Progenitor cell of endocrine pancreas (in vitro differentiated cells): Measurements from ENCODE around the gene ANO6. TPM values are rescaled to one million over a fixed set of nuclear protein-coding genes. Genes with fewer than 3 reads are reported as not detected.
"Not testable (repeated sequence)": the region's sequence is repeated elsewhere in the genome, so short reads cannot be mapped to it uniquely, and the experiment has no call there.

Experiments used
- DNase-seq: peaks from one replicate; pipeline ENCODE4 v3.0.0; 2021; ENCODE audit warnings: low spot score; ENCODE audit not compliant: unreplicated experiment
- H3K27ac Mint-ChIP-seq: 2 replicates; pipeline ENCODE4 v1.8.0; 2021; ENCODE audit warnings: mild to moderate bottlenecking, moderate library complexity, mixed read lengths
- H3K27me3 Mint-ChIP-seq: 2 replicates; pipeline ENCODE4 v1.8.0; 2021; ENCODE audit warnings: mixed read lengths
- H3K36me3 Mint-ChIP-seq: 2 replicates; pipeline ENCODE4 v1.8.0; 2022; ENCODE audit warnings: mixed read lengths; ENCODE audit not compliant: insufficient read depth
- H3K4me1 Mint-ChIP-seq: 2 replicates; pipeline ENCODE4 v1.8.0; 2021; ENCODE audit warnings: low read depth, mixed read lengths
- H3K4me3 Mint-ChIP-seq: 2 replicates; pipeline ENCODE4 v1.8.0; 2021; ENCODE audit warnings: low read depth, mild to moderate bottlenecking, moderate library complexity, mixed read lengths
- H3K9me3 Mint-ChIP-seq: 2 replicates; pipeline ENCODE4 v1.8.0; 2021; ENCODE audit warnings: low read depth, mixed read lengths
- total RNA-seq: library from RNA; stranded (reverse); gene quantifications from 2 replicates; pipeline ENCODE4 v1.2.1, GENCODE V29; 2021
- TF ChIP-seq, protein P1 (sequence below): fragments of 200-600 bp; sonication (generic); IDR thresholded peaks from one replicate; pipeline ENCODE4 v1.5.0; 2021; ENCODE audit warnings: antibody characterized with exemption, mild to moderate bottlenecking; ENCODE audit not compliant: unreplicated experiment

Gene ANO6
- total RNA-seq, 1 donor from 2014 or later: 39.2 TPM

DNA sequence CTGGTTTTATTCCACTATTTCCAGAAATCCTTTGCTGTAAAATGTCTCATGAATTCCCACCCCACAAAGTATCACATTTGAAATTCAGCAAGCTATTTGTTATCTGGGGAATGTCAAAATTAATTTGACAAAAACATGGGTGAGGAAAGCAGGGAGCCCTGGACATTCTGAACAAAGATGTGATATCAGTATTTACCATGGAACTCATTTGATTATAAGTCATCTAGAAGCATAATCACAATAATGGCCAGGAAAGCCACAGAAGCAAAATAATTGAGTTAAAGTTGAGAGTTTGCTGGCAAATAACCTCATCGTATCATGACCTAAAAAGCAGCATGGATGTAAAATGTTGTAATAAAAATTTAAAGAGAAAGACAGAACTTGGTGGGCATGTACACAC, 96.1 kb downstream of the ANO6 start:
- Mint-ChIP-seq H3K36me3 (peaks cover 13% of the 10 kb centered on the region), H3K4me1 (no peaks in the 10 kb centered on the region), H3K27ac (no peak overlapping the region), H3K27me3 (no peaks in the 10 kb centered on the region), H3K9me3 (peaks cover 12% of the 10 kb centered on the region), H3K4me3 (no peak overlapping the region)
- no peak for DNase-seq
- TF ChIP-seq, protein P1, sequence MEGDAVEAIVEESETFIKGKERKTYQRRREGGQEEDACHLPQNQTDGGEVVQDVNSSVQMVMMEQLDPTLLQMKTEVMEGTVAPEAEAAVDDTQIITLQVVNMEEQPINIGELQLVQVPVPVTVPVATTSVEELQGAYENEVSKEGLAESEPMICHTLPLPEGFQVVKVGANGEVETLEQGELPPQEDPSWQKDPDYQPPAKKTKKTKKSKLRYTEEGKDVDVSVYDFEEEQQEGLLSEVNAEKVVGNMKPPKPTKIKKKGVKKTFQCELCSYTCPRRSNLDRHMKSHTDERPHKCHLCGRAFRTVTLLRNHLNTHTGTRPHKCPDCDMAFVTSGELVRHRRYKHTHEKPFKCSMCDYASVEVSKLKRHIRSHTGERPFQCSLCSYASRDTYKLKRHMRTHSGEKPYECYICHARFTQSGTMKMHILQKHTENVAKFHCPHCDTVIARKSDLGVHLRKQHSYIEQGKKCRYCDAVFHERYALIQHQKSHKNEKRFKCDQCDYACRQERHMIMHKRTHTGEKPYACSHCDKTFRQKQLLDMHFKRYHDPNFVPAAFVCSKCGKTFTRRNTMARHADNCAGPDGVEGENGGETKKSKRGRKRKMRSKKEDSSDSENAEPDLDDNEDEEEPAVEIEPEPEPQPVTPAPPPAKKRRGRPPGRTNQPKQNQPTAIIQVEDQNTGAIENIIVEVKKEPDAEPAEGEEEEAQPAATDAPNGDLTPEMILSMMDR: no peak

DNA sequence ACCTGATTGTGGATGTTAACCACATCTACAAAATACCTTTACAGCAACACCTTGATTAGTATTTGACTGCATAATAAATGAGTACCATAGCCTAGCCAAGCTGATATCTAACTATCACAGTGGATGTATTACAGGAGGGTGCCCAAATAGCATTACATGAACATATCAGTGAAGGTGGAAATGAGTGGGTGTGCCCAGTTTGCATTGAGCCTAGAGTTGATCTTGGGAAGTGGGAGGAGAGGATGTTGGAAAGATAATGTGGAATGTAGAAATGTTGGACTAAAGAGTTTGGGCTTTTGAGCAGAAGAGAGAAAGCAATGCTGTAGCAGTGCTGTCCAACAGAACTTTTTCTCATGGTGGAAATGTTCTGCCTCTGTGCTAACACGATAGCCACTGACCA, 98.9 kb downstream of the ANO6 start:
- no peak overlapping the region for H3K27ac Mint-ChIP-seq
- no peak for DNase-seq
- H3K36me3 Mint-ChIP-seq: peaks cover 26% of the 10 kb centered on the region
- peaks cover 21% of the 10 kb centered on the region for H3K9me3 Mint-ChIP-seq
- no peaks in the 10 kb centered on the region for H3K4me1 Mint-ChIP-seq
- TF ChIP-seq, protein P1: no peak
- no peaks in the 10 kb centered on the region for H3K27me3 Mint-ChIP-seq
- no peak overlapping the region for H3K4me3 Mint-ChIP-seq

DNA sequence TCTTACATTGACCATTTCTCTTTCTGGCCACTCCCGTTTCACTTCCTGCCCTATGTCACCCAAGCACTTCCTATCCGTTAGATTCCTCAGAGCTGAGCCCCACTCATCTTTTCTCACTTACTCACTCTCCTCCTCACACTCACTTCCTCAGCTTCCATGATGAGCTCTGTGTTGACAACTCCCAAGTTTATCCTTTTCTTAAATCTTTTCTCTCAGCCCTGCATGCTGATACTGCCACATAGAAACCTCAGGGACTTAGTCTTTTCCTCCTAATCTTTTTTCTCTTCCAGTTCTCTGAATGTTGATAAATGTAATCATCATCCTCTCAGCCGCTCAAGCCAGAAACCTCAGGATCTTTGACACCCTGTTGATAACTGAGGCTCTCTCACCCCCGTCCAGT, 99.6 kb downstream of the ANO6 start:
- no peak for DNase-seq
- Mint-ChIP-seq H3K27ac (no peak overlapping the region), H3K9me3 (peaks cover 28% of the 10 kb centered on the region), H3K4me1 (no peaks in the 10 kb centered on the region), H3K27me3 (no peaks in the 10 kb centered on the region), H3K4me3 (no peak overlapping the region), H3K36me3 (peaks cover 28% of the 10 kb centered on the region)
- TF ChIP-seq, protein P1: no peak

DNA sequence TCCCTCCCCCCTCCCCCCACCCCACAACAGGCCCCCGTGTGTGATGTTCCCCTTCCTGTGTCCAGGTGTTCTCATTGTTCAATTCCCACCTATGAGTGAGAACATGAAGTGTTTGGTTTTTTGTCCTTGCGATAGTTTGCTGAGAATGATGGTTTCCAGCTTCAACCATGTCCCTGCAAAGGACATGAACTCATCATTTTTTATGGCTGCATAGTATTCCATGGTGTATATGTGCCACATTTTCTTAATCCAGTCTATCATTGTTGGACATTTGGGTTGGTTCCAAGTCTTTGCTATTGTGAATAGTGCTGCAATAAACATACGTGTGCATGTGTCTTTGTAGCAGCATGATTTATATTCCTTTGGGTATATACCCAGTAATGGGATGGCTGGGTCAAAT, 101.4 kb downstream of the ANO6 start:
- Mint-ChIP-seq H3K36me3 (peaks cover 34% of the 10 kb centered on the region), H3K9me3 (peaks cover 33% of the 10 kb centered on the region)
- H3K27ac Mint-ChIP-seq, H3K4me1 Mint-ChIP-seq, H3K27me3 Mint-ChIP-seq, DNase-seq, H3K4me3 Mint-ChIP-seq: not testable (repeated sequence)

DNA sequence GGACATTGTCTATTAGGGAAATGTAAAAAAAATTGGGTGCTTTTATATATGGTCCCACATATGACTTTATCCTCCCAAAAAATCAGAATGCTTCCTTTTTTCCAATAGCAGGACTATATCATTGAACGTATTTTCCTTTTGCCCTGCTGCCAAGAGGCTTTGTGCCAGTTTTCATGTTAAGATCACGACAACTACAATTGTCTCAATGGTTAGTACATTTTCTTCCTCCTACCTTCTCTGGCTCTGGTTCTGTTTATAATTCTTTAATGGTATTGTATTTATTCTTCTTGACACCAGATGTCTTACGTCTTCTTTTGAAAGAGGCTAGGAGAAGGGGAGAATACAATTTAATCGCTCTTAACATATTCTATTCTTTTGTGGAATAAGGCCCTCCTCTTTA, 106.9 kb downstream of the ANO6 start:
- DNase-seq: no peak
- peaks cover 18% of the 10 kb centered on the region for H3K9me3 Mint-ChIP-seq
- H3K27me3 Mint-ChIP-seq: no peaks in the 10 kb centered on the region
- H3K36me3 Mint-ChIP-seq: peaks cover 19% of the 10 kb centered on the region
- no peak overlapping the region for H3K27ac Mint-ChIP-seq
- peaks cover 2% of the 10 kb centered on the region for H3K4me1 Mint-ChIP-seq
- TF ChIP-seq, protein P1: no peak
- H3K4me3 Mint-ChIP-seq: no peak overlapping the region

DNA sequence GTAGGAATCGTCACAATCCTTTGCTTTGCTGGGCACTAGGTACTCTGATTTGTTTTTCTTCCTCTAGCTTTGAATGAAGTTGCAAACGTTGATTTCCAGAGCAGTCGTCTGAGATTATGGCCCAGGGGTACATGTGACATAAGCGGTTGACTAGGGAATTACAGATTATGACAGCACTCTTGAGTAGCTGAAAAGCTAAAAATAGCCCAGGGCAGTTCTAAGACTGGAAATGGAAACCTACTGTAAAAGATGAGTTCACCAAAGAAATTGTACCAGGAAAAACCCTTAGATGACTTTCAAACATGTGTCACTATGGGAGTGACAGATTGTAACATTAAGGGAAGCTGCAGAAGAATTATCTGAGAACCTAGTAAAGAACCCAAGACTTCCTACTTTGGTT, 108.5 kb downstream of the ANO6 start:
- peaks cover 6% of the 10 kb centered on the region for H3K4me1 Mint-ChIP-seq
- H3K27me3 Mint-ChIP-seq: no peaks in the 10 kb centered on the region
- no peak for DNase-seq
- peaks cover 9% of the 10 kb centered on the region for H3K36me3 Mint-ChIP-seq
- no peak overlapping the region for H3K4me3 Mint-ChIP-seq
- TF ChIP-seq, protein P1: no peak
- peaks cover 13% of the 10 kb centered on the region for H3K9me3 Mint-ChIP-seq
- no peak overlapping the region for H3K27ac Mint-ChIP-seq
